ENCODE measurements around the gene PRKAG3.

GRCh38 chr2:218783688-218784087 is 47.9 kb downstream of the PRKAG3 start:
- TF ChIP-seq EZH2 (IDR thresholded peaks at IDR 0.05) (no peak), POLR2AphosphoS5 (IDR thresholded peaks at IDR 0.05; ENCODE audit: borderline replicate concordance, low read depth, low read length) (no peak), FOXP2 (optimal IDR thresholded peaks at IDR 0.05; ENCODE audit: control extremely low read depth, extremely low read length, insufficient read depth) (no peak)
